Measurements from ENCODE around the gene BCL2.

GRCh38 chr18:63183378-63183777, 136.2 kb downstream of the BCL2 start:
- TF ChIP-seq CTCF (IDR thresholded peaks at IDR 0.05) (no peak), SMC3 (IDR thresholded peaks at IDR 0.05; ENCODE audit: low read depth, low read length) (no peak)

All from SK-N-SH (cell line).